ENCODE data around the gene ACTN3. TPM values are rescaled to one million over a fixed set of nuclear protein-coding genes. Genes with fewer than 3 reads are reported as not detected.

ACTN3 gene
- total RNA-seq, 1 experiment from 2014 or later, result not detected

DNA sequence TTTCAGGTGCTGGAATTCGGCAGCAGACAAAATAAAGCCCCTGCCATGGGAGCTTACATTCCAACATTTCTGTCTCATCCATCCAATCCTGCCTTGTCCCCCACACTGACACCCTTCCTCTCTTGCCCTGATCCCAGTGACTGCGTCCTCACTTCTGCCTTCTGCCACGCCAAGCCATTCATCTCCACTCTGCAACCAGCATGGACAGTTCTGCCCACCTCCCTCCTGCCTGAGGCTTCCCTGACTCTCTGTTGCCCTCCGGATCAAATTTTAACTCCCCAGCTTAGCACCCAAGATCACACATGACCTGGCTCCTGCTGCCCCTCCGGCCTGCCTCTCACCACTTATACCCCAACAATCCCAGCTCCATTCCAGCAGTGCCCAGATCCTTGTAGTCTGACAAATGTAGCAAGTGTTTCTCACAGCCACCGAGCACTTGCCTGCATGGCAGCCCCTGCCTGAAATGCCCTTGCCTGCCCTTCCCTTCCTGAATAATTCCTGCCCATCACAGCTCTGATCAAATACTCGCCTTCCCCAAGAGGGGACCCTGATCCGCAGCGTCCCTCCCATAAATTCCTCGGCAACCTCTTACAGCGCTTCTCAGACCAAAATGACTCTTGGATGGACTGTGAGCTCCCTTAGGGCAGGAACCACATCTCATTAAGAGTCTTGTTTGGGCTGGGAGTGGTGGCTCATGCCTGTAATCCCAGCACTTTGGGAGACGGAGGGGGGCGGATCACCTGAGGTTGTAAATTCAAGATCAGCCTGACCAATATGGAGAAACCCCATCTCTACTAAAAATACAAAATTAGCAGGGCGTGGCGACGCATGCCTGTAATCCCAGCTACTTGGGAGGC lies 2.3 kb downstream of the ACTN3 start:
- DNase-seq (ENCODE audit: unreplicated experiment), result no peak
- H3K4me3 Mint-ChIP-seq (ENCODE audit: unreplicated experiment), result no peak overlapping the region
- intact Hi-C loops (cut with micrococcal nuclease), result no loop called here
- H3K9me3 Mint-ChIP-seq (ENCODE audit: unreplicated experiment), result no peaks in the 10 kb centered on the region
- H3K36me3 Mint-ChIP-seq (ENCODE audit: insufficient read depth, unreplicated experiment), result no peaks in the 10 kb centered on the region
- H3K4me1 Mint-ChIP-seq (ENCODE audit: insufficient read depth, unreplicated experiment), result peaks cover 17% of the 10 kb centered on the region
- TF ChIP-seq, protein P1, sequence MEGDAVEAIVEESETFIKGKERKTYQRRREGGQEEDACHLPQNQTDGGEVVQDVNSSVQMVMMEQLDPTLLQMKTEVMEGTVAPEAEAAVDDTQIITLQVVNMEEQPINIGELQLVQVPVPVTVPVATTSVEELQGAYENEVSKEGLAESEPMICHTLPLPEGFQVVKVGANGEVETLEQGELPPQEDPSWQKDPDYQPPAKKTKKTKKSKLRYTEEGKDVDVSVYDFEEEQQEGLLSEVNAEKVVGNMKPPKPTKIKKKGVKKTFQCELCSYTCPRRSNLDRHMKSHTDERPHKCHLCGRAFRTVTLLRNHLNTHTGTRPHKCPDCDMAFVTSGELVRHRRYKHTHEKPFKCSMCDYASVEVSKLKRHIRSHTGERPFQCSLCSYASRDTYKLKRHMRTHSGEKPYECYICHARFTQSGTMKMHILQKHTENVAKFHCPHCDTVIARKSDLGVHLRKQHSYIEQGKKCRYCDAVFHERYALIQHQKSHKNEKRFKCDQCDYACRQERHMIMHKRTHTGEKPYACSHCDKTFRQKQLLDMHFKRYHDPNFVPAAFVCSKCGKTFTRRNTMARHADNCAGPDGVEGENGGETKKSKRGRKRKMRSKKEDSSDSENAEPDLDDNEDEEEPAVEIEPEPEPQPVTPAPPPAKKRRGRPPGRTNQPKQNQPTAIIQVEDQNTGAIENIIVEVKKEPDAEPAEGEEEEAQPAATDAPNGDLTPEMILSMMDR (IDR thresholded peaks at IDR 0.05; ENCODE audit: unreplicated experiment), result no peak
- POLR2A ChIA-PET, result interaction anchor here (0.6 to 1.2 kb wide), 4 partner anchors 20 to 68 kb away, joined by 3 read pairs; partner anchors contain the start of genes CTSF and RBM14
- no peak overlapping the region for H3K27ac Mint-ChIP-seq (ENCODE audit: low read depth, unreplicated experiment)
- CTCF ChIA-PET, result interaction anchor here (0.8 kb wide), 1 partner anchor 57 kb away, joined by 5 read pairs; no protein-coding TSS in a partner anchor
- no TSS peak for BruUV-seq (replicated peaks)
- peaks cover 15% of the 10 kb centered on the region for H3K27me3 Mint-ChIP-seq (ENCODE audit: insufficient read depth, unreplicated experiment)

DNA sequence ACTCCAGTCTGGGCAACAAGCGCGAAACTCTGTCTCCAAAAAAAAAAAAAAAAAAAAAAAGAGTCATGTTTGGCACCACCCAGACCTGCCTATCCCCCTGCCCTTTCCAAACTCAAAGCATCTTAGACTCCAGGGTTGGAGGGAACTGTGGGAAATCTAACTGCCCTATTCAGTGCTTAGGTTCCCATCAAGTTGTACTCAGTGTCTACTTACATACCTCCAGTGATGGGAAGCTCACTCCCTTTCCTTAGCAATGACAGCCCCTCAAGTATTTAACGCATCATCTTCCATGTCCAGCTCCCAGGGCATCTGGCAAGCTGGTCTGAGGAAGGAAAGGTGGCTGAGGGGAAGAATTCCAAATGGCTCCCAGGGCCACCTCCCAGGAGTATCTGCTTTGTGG lies 3.0 kb downstream of the ACTN3 start:
- Mint-ChIP-seq H3K9me3 (ENCODE audit: unreplicated experiment) (no peaks in the 10 kb centered on the region), H3K36me3 (ENCODE audit: insufficient read depth, unreplicated experiment) (no peaks in the 10 kb centered on the region), H3K27me3 (ENCODE audit: insufficient read depth, unreplicated experiment) (peaks cover 15% of the 10 kb centered on the region), H3K27ac (ENCODE audit: low read depth, unreplicated experiment) (no peak overlapping the region), H3K4me1 (ENCODE audit: insufficient read depth, unreplicated experiment) (peaks cover 12% of the 10 kb centered on the region), H3K4me3 (ENCODE audit: unreplicated experiment) (no peak overlapping the region)
- POLR2A ChIA-PET, result interaction anchor here (1.0 to 1.3 kb wide), 4 partner anchors 14 to 67 kb away, joined by 3 to 4 read pairs (median 3); partner anchors contain the start of genes CTSF and RBM14
- CTCF ChIA-PET, result interaction anchor here (0.8 kb wide), 1 partner anchor 56 kb away, joined by 5 read pairs; no protein-coding TSS in a partner anchor
- TF ChIP-seq, protein P1 (IDR thresholded peaks at IDR 0.05; ENCODE audit: unreplicated experiment), result no peak
- no TSS peak for BruUV-seq (replicated peaks)
- DNase-seq (ENCODE audit: unreplicated experiment), result no peak
- intact Hi-C loops (cut with micrococcal nuclease), result no loop called here

DNA sequence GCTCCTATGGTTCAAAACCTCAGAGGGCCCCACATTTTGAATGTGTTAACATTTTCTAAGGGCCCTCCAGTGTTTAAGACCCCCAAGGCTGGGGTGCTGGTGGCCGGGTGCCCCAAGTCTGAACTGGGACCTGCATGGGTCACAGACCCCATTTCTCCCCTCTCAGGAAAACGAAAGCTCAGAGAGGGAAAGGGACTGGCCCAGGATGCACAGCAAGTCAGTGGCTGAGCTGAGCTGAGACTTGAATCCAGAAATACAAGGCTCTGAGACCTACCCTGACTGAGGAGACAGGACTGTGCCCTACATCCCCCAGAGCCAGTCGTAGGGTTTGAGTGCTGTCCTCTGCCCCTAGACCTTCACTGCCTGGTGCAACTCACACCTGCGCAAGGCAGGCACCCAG lies 4.2 kb downstream of the ACTN3 start:
- ChIA-PET POLR2A (interaction anchor here (1.3 kb wide), 1 partner anchor 13 kb away, joined by 3 read pairs; no protein-coding TSS in a partner anchor), CTCF (no interaction called here)
- no peak for DNase-seq (ENCODE audit: unreplicated experiment)
- H3K27me3 Mint-ChIP-seq (ENCODE audit: insufficient read depth, unreplicated experiment), result peaks cover 15% of the 10 kb centered on the region
- TF ChIP-seq, protein P1 (IDR thresholded peaks at IDR 0.05; ENCODE audit: unreplicated experiment), result no peak
- intact Hi-C loops (cut with micrococcal nuclease), result no loop called here
- peaks cover 6% of the 10 kb centered on the region for H3K4me1 Mint-ChIP-seq (ENCODE audit: insufficient read depth, unreplicated experiment)
- no peaks in the 10 kb centered on the region for H3K36me3 Mint-ChIP-seq (ENCODE audit: insufficient read depth, unreplicated experiment)
- no TSS peak for BruUV-seq (replicated peaks)
- no peak overlapping the region for H3K4me3 Mint-ChIP-seq (ENCODE audit: unreplicated experiment)
- H3K9me3 Mint-ChIP-seq (ENCODE audit: unreplicated experiment), result no peaks in the 10 kb centered on the region
- H3K27ac Mint-ChIP-seq (ENCODE audit: low read depth, unreplicated experiment), result no peak overlapping the region

DNA sequence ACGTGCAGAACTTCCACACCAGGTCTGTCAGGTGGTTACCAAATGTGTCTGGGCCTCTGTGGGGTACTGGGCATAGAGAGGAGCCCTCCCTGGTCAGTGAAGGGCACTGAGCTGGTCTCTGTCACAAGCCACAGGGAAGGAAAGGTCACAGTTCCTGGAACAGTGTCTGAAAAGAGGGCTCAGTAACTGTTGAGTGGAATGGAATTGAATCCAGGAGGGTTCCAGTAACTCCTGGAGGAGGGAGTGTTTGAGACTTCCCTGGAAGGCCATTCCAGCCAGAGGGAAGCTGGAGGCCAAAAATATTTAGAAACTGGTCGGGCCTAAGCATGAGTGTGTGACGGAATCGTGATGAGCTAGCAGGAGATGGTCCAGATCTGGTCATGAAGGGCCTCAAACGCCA lies 7.9 kb downstream of the ACTN3 start:
- CTCF ChIA-PET, result no interaction called here
- POLR2A ChIA-PET, result no interaction called here
- H3K9me3 Mint-ChIP-seq (ENCODE audit: unreplicated experiment), result no peaks in the 10 kb centered on the region
- DNase-seq (ENCODE audit: unreplicated experiment), result no peak
- H3K27me3 Mint-ChIP-seq (ENCODE audit: insufficient read depth, unreplicated experiment), result no peaks in the 10 kb centered on the region
- TF ChIP-seq, protein P1 (IDR thresholded peaks at IDR 0.05; ENCODE audit: unreplicated experiment), result no peak
- no TSS peak for BruUV-seq (replicated peaks)
- H3K4me1 Mint-ChIP-seq (ENCODE audit: insufficient read depth, unreplicated experiment), result no peaks in the 10 kb centered on the region
- no peak overlapping the region for H3K27ac Mint-ChIP-seq (ENCODE audit: low read depth, unreplicated experiment)
- H3K4me3 Mint-ChIP-seq (ENCODE audit: unreplicated experiment), result no peak overlapping the region
- intact Hi-C loops (cut with micrococcal nuclease), result no loop called here
- no peaks in the 10 kb centered on the region for H3K36me3 Mint-ChIP-seq (ENCODE audit: insufficient read depth, unreplicated experiment)
